Chondrocyte (in vitro differentiated cells): ENCODE data around the gene JMJD7. TPM values are rescaled to one million over a fixed set of nuclear protein-coding genes. Genes with fewer than 3 reads are reported as not detected.

Experiments
- DNase-seq: peaks from one replicate; pipeline ENCODE4 v3.0.0; 2021; ENCODE audit warnings: mixed read lengths, low spot score
- H3K27ac Mint-ChIP-seq: one replicate; pipeline ENCODE4 v1.8.0; 2021; ENCODE audit warnings: mild to moderate bottlenecking, moderate library complexity, mixed read lengths; ENCODE audit not compliant: unreplicated experiment
- H3K27me3 Mint-ChIP-seq: 2 replicates; pipeline ENCODE4 v1.8.0; 2021; ENCODE audit warnings: low read depth, mixed read lengths
- H3K36me3 Mint-ChIP-seq: 2 replicates; pipeline ENCODE4 v1.8.0; 2021; ENCODE audit warnings: low read depth, mixed read lengths
- H3K4me1 Mint-ChIP-seq: 2 replicates; pipeline ENCODE4 v1.8.0; 2021; ENCODE audit warnings: low read depth, mild to moderate bottlenecking, mixed read lengths
- H3K4me3 Mint-ChIP-seq: one replicate; pipeline ENCODE4 v1.8.0; 2021; ENCODE audit warnings: mild to moderate bottlenecking, moderate library complexity, mixed read lengths; ENCODE audit not compliant: unreplicated experiment
- H3K9me3 Mint-ChIP-seq: 2 replicates; pipeline ENCODE4 v1.8.0; 2021; ENCODE audit warnings: low read depth, mixed read lengths
- total RNA-seq: library from RNA; stranded (reverse); gene quantifications from 3 replicates; pipeline ENCODE4 v1.2.1, GENCODE V29; 2021
- TF ChIP-seq, protein P1 (sequence below): fragments of 200-600 bp; sonication (generic); IDR thresholded peaks from 2 replicates; pipeline ENCODE4 v1.5.0; 2021; ENCODE audit warnings: antibody characterized with exemption, mild to moderate bottlenecking, moderate library complexity

The JMJD7 gene
- total RNA-seq, 1 donor from 2014 or later: 5.2 TPM

DNA sequence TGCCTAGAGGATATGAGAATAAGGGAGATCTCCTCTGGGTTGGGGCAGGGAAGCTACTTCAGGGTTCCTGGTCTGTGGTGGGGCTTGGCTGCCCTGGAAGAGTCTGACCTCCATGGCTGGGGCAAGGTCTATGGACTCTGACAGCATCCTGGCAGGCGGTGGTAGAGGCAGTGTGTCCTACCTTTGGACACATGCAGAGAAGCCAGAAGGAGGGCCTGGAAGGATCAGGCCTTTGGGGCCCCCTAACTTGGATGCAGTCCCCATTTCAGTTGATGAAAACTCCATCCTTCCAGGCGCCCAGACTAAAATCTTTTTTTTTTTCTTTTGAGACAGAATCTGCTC lies 55.6 kb downstream of the JMJD7 start:
- peaks cover 5% of the 10 kb centered on the region for H3K36me3 Mint-ChIP-seq
- DNase-seq: no peak
- no peak overlapping the region for H3K27ac Mint-ChIP-seq
- H3K4me3 Mint-ChIP-seq: no peak overlapping the region
- peaks cover 4% of the 10 kb centered on the region for H3K4me1 Mint-ChIP-seq
- H3K27me3 Mint-ChIP-seq: no peaks in the 10 kb centered on the region
- TF ChIP-seq, protein P1, sequence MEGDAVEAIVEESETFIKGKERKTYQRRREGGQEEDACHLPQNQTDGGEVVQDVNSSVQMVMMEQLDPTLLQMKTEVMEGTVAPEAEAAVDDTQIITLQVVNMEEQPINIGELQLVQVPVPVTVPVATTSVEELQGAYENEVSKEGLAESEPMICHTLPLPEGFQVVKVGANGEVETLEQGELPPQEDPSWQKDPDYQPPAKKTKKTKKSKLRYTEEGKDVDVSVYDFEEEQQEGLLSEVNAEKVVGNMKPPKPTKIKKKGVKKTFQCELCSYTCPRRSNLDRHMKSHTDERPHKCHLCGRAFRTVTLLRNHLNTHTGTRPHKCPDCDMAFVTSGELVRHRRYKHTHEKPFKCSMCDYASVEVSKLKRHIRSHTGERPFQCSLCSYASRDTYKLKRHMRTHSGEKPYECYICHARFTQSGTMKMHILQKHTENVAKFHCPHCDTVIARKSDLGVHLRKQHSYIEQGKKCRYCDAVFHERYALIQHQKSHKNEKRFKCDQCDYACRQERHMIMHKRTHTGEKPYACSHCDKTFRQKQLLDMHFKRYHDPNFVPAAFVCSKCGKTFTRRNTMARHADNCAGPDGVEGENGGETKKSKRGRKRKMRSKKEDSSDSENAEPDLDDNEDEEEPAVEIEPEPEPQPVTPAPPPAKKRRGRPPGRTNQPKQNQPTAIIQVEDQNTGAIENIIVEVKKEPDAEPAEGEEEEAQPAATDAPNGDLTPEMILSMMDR: no peak
- H3K9me3 Mint-ChIP-seq: no peaks in the 10 kb centered on the region

DNA sequence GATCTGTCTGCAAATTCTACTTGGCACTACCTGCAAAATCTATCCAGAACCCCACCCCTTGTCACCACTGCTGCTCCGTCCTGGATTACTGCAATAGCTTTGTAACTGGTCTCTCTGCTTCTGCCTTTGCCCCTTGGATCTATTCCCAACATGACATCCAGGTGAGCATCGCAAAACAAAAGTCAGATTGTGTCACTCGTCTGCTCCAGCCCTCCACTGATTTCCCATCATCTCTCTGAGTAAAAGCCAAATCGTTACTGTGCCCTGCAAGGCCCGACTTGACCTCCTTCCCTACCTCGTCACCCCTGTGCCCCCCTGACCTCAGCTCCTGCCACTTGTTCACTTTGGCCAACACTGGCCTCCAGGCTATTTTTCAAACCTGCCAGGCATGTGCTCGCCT lies 56.6 kb downstream of the JMJD7 start:
- H3K4me3 Mint-ChIP-seq: no peak overlapping the region

DNA sequence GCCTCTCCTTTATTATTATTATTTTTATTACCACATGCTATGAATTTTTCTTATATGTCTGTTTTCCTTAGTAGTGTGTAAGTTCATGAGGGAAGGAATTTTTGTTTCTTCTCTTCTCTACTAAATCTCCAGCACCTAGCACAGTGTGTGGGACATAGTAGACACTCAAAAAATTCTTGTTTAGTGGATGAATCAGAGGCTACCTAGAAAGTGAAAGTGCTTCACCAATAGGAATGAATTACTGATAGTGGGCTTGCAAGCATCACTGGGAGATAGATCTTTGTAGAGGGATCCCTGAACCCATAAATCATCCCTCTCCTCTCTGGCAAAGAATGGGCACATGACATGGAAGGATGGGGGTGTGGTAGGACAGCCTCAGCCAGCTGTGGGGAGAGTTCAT lies 57.4 kb downstream of the JMJD7 start:
- H3K4me1 Mint-ChIP-seq: peaks cover 4% of the 10 kb centered on the region
- TF ChIP-seq, protein P1: no peak
- H3K9me3 Mint-ChIP-seq: no peaks in the 10 kb centered on the region
- H3K4me3 Mint-ChIP-seq: no peak overlapping the region
- peaks cover 2% of the 10 kb centered on the region for H3K36me3 Mint-ChIP-seq
- no peaks in the 10 kb centered on the region for H3K27me3 Mint-ChIP-seq
- DNase-seq: no peak
- H3K27ac Mint-ChIP-seq: no peak overlapping the region

More for the DNA sequence above, 56.6 kb downstream of the JMJD7 start:
- no peaks in the 10 kb centered on the region for H3K9me3 Mint-ChIP-seq
- no peaks in the 10 kb centered on the region for H3K27me3 Mint-ChIP-seq
- TF ChIP-seq, protein P1: no peak
- no peak overlapping the region for H3K27ac Mint-ChIP-seq
- H3K4me1 Mint-ChIP-seq: peaks cover 4% of the 10 kb centered on the region
- H3K36me3 Mint-ChIP-seq: peaks cover 4% of the 10 kb centered on the region
- no peak for DNase-seq

DNA sequence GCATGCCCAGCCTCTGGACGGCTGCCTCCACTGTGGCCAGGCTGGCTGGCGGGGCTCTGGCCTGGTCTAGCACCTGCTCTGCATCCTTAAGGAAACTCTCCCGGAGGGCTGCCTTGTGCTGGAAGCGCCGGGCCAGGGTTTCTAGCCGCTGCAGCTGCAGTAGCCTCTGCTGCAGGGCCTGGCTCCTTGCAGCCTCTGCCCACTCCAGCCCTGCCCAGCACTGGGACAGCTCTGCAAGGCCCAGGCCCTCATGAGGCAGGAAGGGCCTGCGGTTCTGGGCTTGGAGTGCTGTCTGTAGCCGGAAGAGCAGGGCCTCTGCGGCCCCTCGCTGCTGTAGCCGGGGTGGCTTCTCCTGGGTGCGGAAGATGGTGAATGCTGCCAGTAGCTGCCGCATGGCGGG lies 57.9 kb downstream of the JMJD7 start:
- DNase-seq: peak; percentile 82
- Mint-ChIP-seq H3K36me3 (peaks cover 2% of the 10 kb centered on the region), H3K4me3 (no peak overlapping the region), H3K27ac (no peak overlapping the region), H3K9me3 (no peaks in the 10 kb centered on the region), H3K4me1 (peaks cover 4% of the 10 kb centered on the region), H3K27me3 (no peaks in the 10 kb centered on the region)
- TF ChIP-seq, protein P1: no peak

DNA sequence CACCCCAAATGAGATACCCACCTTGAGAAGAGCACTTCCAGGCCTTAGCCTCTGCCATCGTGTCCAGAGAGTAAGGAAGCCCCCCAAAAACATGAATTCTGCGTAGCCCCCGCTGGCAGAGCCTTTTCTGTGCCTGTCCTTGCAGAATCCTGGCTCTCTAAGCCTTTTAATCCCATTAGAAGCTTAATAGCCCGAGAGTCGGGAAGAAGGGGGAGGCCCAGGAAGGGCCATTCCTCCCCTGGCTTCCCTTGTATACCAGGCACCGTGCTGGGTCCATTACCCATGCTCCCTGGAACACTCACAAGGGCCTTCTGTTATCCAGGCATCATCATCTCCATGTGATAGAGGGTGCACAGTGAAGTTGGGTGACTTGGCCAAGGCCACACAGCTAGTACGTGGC lies 58.8 kb downstream of the JMJD7 start:
- Mint-ChIP-seq H3K36me3 (peaks cover 2% of the 10 kb centered on the region), H3K9me3 (no peaks in the 10 kb centered on the region), H3K4me3 (no peak overlapping the region), H3K4me1 (peaks cover 4% of the 10 kb centered on the region), H3K27me3 (no peaks in the 10 kb centered on the region), H3K27ac (no peak overlapping the region)
- TF ChIP-seq, protein P1: no peak
- DNase-seq: no peak
